HG02840 (cell line): ENCODE measurements around the gene CARNS1.
"Not testable (repeated sequence)": the region's sequence is repeated elsewhere in the genome, so short reads cannot be mapped to it uniquely, and the experiment has no call there.

Source experiments
- ATAC-seq: cut with Tn5 transposase; IDR thresholded peaks from one replicate; pipeline ENCODE4 v1.9.1; 2021; ENCODE audit warnings: mild to moderate bottlenecking, moderate library complexity, moderate number of reproducible peaks; ENCODE audit not compliant: unreplicated experiment, low FRiP score

Gene CARNS1

DNA sequence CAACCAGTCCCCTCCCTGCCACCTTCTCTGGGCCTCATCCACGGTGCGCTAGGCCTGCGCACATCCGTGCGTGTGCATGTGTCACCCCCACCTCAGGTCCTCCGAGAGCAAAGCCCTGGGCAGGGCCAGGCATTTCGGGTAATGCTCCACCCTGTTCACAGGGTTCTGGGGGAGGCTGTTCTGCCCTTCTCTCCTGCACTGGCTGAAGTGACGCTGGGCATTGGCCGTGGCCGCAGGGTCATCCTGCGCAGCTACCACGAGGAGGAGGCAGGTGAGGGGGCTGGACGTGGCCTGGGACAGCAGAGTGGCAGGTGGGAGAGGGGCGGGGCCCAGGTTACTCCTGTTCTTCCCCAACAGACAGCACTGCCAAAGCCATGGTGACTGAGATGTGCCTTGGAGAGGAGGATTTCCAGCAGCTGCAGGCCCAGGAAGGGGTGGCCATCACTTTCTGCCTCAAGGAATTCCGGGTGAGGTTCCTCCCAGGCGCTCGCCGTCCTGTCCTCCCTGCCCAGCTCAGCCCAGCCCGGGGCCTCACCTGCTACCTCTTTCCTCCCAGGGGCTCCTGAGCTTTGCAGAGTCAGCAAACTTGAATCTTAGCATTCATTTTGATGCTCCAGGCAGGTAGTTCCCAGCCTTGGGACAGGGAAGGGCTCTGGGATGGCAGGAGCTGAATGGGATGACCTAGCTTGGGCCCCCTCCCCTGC is 19.8 kb upstream of the CARNS1 start:
- ATAC-seq = no peak

DNA sequence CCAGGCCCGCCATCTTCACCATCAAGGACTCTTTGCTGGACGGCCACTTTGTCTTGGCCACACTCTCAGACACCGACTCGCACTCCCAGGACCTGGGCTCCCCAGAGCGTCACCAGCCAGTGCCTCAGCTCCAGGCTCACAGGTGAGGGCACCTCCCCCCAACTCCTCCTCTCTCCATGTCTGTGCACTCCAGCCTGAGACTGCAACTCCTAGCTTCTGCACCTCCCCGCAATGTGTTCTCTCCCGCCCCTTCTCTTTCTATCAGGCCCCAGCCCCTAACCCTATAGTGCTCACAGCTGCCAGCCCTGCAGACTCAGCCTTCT is 19.3 kb upstream of the CARNS1 start:
- no peak for ATAC-seq

DNA sequence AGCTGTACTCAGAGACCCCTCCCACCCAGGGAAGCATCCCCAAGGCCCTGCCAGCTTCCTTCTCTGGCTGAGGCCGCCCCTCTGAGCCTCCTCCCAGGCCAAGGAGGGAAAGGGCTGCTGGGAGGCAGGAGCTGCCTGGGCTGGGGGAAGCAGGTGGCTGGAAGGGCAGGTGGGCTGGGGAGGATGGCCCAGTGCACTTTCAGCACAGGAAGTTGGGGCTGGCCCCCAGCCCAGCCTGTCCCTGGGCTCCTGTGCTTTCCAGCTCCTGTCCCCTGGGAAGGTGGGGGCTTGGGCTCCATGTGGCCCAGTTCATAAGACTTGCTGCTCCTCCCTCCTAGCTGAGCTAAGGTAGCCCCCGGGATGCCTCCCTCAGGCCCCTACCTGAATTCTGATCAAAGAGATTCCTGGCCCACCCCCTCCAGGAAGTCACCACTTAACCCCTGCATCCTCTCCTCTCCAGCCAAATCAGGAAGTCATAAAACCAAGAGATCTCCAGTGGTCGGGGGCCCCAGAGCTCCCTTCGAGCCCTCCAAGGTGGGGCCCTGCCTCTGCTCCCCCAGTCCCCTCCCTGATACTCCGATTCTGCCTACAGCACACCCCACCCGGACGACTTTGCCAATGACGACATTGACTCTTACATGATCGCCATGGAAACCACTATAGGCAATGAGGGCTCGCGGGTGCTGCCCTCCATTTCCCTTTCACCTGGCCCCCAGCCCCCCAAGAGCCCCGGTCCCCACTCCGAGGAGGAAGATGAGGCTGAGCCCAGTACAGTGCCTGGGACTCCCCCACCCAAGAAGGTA is 18.7 kb upstream of the CARNS1 start:
- no peak for ATAC-seq

DNA sequence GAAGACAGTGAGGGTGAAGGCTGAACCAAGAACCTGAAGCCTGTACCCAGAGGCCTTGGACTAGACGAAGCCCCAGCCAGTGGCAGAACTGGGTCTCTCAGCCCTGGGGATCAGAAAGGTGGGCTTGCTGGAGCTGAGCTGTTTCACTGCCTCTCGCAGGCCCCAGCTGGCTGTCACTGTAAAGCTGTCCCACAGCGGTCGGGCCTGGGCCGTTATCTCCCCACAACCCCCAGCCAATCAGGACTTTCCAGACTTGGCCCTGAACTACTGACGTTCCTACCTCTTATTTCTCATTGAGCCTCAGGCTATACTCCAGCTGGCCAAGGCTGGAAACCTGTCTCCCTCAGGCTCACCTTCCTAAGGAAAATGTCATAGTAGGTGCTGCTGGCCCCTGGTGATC is 17.9 kb upstream of the CARNS1 start:
- ATAC-seq = no peak

DNA sequence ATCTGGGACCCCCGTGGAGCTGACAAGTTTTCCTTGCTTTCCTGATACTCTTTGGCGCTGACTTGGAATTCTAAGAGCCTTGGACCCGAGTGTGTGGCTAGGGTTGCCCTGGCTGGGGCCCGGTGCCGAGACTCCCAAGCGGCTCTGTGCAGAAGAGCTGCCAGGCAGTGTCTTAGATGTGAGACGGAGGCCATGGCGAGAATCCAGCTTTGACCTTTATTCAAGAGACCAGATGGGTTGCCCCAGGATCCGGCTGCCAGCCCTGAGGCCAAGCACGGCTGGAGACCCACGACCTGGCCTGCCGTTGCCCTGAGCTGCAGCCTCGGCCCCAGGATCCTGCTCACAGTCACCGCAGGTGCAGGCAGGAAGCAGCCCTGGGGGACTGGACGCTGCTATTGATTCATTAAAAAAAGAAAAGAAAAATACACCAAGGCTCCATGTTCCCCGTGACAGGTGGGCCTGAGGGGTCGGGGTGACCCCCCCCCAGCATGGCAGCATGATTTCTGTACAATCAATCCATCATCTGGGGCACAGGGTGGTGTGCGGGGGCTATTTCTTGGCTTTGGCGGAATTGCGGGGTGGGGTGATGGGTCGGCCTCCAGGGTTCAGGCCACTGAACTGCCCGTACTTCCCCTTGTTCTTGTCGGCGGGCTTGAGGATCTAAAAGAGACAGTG is 17.4 kb upstream of the CARNS1 start:
- ATAC-seq = no peak

DNA sequence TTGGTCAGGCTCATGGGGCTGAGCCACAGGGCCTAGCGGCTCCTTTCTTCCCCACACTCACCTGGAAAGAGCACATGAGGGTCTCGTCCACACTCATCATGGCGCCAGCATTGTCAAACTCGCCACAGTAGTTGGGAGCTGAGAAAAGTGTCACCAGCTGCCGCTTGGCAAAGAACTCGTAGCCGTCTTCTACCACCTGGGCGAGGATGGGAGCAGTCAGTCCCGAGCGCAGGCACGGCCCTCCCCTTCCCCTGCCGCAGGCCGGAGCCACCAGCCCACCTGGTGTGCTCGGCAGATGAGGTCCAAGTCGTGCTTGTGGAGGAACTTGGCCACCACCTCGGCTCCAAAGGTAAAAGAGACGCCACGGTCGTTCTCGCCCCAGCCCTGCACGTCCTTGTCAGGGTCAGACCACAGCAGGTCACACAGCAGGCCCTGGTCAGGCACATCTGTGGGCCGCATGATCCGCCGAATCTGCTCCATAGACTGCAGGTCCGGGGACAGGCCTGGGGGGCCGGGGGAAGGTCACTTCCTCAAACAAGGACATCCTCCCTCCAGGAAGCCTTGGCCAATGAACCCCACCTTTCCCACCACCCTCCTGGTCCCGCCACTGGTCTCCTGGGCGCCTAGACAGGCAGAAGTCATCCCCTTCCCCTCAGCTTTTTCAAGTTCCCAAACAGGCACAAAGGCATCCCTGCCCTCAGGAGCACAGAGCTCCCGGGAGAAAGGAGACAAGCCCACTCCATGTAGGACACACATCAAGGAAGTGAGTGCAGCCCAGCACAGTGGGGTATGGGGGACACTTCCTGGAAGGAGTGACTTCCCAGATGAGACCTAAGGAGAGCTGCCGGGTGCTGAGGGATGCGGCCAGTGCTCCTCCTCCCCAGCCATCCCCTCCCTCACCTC is 16.6 kb upstream of the CARNS1 start:
- no peak for ATAC-seq

DNA sequence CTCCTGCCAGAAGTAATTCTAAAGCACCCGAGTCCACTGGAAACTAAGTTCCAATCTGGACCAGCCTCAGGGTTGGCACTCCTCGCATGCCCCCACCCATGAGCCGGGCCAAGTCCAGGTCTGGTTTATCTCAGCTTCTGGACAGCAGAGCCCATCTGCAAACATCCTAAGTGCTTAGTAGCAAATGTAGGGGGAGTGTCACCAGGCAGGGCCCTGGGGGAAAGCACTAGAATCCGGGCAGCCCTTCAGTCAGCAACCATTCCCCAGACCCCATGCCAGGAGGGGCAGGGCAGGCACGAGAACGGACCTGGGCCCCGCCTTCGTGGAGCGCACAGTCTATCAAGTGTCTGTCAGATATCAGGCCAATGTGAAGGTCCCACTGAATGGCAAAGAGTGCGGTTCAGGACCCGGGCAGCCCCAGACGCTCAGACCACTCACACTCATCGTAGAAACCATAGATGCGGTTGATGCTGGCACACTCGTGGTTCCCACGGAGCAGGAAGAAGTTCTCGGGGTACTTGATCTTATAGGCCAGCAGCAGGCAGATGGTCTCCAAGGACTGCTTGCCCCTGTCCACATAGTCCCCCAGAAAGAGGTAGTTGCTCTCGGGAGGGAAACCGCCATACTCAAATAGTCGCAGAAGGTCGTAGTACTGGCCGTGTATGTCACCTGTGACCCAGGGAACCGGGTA is 15.1 kb upstream of the CARNS1 start:
- no peak for ATAC-seq

DNA sequence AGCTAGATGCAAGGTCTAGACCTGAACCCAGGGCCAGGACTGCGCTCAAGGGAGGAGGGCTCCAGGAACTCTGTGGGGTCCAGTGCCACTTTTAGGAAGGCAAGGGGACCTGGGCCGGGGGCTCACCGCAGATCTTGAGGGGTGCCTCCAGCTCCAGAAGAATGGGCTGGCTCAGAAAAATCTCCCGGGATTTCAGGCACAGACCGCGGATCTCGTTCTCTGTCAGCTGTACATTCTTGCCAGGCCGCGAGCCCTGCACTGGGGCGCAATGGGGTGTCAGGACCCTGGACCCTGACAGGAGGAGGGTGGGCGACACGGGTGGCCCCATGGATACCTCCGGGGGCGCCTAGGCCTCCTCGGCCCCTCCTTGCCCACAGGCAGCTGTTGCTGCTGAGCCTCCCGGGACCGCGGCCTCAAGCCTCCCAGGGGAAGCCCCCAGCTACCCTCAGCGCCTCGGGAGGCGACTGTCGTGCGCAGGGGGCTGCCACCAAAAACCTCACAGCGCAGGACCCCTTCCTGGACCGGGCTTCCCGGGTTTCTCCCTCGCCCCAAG is 14.5 kb upstream of the CARNS1 start:
- peak; percentile 22 for ATAC-seq

DNA sequence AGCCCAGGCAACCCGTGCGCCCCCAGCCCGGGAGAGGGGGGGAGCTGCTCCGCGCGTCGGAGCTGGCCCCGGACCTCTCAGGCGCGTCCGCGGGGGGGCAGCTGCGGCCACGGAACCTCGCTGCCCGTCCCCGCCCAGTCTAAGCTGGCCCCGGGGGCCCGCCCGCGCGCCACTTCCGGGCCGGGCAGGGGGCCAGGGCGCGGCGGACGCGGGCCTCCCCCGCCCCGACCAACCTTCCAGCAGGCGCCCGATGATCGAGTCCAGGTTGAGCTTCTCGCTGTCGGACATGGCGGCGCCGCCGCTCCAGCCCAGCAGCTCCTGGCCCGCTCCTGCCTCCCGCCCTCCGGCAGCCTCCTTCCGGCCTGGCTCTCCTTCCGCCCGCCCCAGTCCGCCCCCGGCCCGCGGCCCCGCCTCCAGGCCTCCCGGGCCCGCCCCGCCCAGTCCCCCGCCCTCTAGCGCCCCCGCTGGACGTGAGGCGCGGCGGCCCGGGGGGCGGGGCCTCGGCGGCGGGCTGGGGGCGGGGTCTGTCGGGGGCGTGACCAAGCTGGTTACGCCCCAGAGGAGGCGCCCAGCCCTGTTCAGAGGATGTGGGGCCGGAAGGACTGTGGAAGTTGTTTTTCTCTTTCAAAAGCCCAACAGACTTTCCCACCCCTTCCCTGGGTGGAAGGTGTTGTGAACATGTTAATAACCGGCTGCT is 13.8 kb upstream of the CARNS1 start, which contains the start of gene PPP1CA:
PPP1CA (minus strand) TSS at position 364 of the 697 bp plus-strand sequence; CDS start at position 288, 76 bp downstream.
- ATAC-seq = peak; percentile 58

DNA sequence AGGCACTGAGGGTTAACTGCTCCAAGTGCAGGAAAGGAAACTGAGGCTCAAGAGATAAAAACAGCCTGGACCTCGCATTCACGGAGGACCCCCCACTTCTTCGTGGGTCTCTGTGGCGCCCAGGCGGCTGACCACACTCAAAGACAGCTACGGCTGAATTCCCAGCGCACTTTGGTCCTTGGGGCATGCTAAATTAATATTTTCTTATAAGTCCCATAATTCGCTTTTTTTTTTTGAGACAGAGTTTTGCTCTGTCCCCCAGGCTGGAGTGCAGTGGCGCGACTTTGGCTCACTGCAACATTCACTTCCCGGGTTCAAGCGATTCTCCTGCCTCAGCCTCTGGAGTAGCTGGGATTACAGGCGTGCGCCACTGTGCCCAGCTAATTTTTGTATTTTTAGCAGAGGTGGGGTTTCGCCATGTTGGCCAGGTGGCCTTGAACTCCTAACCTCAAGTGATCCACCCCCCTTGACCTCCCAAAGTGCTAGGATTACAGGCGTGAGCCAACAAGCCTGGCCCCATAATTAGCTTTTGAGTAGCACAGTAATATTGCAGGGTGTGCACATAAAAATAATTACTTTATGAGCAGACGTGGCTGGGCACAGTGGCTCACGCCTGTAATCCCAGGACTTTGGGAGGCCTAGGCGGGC is 13.2 kb upstream of the CARNS1 start:
- ATAC-seq = not testable (repeated sequence)

DNA sequence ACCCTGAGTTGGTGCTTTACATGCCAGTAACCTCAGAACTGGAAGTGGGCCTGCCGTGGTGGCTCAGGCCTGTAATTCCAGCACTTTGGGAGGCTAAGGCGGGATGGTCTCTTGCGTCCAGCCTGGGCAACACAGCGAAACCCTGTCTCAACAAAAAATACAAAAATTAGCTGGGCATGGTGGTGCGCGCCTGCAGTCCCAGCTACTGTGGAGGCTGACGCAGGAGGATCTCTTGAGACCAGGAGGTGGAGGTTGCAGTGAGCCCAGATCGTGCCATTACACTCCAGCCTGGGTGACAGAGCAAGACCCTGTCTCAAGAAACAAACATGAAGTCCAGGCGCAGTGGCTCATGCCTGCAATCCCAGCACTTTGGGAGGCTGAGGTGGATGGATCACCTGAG is 12.4 kb upstream of the CARNS1 start:
- not testable (repeated sequence) for ATAC-seq

DNA sequence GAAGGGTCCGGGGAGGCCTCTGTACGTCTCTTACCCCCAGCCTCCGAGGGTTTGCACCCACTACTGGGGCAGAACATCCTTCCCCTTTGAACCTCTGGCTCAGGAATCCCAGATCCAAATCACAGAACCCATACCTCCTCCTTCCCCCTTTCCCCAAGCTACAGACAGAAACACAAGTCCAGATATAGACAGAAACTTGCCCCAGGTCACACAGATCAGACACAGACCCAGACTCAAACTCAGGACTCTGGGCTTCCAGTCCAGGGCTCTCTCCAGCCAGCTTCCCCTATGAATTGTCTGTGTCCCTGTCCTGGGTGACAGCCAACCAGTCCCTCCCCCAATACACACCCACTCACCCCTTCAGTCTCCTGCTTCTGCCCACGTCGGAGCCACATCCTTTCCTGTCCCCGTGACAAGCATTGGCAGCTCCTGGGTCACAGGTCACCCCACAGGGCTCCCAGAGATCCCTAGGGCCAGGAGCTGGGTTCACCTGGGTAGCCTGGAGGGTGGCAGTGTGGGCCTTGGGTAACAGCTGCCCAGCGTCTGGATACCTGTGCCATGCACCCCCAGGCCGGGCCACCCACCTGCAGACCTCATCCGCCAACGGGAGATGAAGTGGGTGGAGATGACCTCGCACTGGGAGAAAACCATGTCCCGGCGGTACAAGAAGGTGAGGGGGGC is 10.8 kb upstream of the CARNS1 start:
- no peak for ATAC-seq

DNA sequence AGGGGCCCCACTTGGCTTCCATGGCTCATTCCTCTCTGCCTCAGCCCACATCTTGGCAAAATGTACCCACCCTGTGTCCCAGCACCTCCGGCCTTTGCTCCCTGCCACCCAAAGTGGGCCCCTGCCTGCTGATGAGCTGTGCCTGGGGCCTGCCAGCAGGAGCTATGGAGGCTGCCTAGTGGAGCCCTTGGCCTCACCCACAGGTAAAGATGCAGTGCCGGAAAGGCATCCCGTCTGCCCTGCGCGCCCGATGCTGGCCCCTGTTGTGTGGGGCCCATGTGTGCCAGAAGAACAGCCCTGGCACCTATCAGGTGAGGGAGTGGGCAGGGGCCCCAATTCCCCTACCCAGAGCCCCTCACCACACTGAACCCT is 10.3 kb upstream of the CARNS1 start:
- no peak for ATAC-seq

DNA sequence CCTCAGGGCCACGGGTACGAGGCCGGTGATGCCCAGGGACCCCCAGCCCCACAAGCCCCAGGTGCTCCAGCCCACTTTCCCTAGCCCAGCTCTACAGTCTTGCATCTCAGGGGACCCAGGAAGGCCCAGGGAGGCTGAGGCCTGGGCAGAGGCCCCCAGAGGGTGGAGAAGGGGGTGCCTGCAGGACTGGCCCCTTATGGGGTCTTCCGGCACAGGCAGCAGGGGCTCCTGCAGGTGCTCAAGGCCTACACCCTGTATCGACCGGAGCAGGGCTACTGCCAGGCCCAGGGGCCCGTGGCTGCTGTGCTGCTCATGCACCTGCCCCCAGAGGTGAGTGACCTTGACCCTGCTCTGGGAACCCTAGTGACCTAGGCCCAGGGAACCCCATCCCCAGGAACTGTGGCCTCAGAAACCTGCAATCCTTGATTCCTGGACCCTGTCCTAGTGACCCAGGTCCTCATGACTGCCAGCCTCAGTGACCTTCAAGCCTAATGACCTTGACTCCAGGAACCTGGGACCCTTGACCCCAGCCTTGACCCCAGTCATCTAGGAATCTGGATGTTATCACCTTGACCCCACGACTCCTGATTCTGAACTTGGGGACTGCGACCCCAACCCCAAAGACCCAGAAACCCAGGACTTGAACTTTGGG is 9.7 kb upstream of the CARNS1 start:
- ATAC-seq = no peak

DNA sequence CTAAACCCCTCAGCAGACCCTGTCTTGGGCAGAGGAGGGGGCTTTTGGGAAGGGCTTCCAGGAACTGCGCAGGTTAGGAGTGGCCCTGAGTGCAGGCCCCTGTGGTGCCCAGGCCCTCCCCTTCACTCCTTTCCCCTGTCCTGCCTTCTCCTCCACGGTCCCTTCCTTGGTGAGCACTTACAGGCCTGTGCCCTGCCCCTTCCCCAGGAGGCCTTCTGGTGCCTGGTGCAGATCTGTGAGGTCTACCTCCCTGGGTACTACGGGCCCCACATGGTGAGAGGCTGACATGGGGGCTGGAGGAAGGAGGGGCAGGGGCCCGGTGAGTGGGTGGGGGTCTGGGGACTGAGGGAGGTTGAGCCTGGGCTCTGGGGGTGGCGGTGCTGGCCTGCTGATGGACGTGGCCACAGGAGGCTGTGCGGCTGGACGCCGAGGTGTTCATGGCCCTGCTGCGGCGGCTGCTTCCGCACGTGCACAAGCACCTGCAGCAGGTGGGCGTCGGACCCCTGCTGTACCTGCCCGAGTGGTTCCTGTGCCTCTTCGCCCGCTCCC is 9.0 kb upstream of the CARNS1 start:
- no peak for ATAC-seq

DNA sequence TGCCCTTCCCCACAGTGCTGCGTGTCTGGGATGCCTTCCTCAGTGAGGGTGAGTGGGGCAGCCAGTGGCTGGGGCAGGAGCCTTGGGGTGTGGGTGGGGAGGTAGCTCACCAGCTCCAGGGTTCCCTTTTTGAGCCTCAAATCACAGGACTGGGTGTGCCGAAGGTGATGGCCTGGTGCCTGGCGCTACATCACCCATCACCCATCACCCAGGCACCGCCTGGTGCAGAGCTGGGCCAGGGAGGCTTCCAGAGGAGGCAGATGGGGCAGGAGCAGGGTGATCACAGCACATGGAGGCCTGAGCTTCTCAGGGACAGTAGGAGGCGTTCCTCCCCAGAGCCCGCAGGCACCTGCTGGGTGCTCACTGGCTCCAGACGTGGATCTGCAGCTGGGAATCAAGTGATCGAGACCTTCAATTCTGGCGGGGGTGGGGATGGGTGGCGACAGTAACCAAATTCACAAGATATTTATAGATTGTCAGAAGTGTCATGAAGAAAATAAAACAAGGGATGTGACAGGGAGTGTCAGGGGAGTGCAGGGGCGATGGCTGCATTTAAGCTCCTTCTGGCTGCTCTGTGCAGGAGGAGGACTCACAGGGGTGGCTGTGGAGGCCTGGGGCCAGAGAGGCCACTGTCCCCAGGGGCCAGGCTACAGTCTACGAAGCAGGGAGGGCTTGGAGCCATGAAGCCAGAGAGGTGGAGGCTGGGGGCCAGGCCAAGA is 8.3 kb upstream of the CARNS1 start:
- no peak for ATAC-seq
